GM23248 (cell line): ENCODE results near the gene DIAPH3. TPM values are rescaled to one million over a fixed set of nuclear protein-coding genes. Genes with fewer than 3 reads are reported as not detected.

Source experiments
- DNase-seq: peaks from one replicate; pipeline ENCODE4 v3.0.0-alpha.2; 2015
- H2AFZ ChIP-seq: fragments of 200-600 bp; sonication (generic); 2 replicates; pipeline ENCODE4 v1.6.1; 2016; ENCODE audit warnings: antibody characterized with exemption
- H3F3A ChIP-seq: fragments of 200-600 bp; sonication (generic); 2 replicates; pipeline ENCODE4 v1.6.1; 2016; ENCODE audit warnings: mild to moderate bottlenecking, antibody characterized with exemption, mixed run types; ENCODE audit not compliant: insufficient read depth
- H3K27ac ChIP-seq: fragments of 200-600 bp; sonication (generic); 2 replicates; pipeline ENCODE4 v1.5.1; 2016; ENCODE audit warnings: mild to moderate bottlenecking
- H3K27me3 ChIP-seq: fragments of 200-600 bp; sonication (generic); replicated peaks from 2 replicates; pipeline ENCODE4 v1.6.1; 2016; ENCODE audit warnings: mild to moderate bottlenecking; ENCODE audit not compliant: insufficient read depth
- H3K36me3 ChIP-seq: fragments of 200-600 bp; sonication (generic); 2 replicates; pipeline ENCODE4 v1.6.1; 2016; ENCODE audit warnings: low read depth, mild to moderate bottlenecking
- H3K4me1 ChIP-seq: fragments of 200-600 bp; sonication (generic); 2 replicates; pipeline ENCODE4 v1.6.1; 2016; ENCODE audit warnings: mild to moderate bottlenecking; ENCODE audit not compliant: insufficient read depth
- H3K4me2 ChIP-seq: fragments of 200-600 bp; sonication (generic); one replicate; pipeline ENCODE4 v1.6.1; 2016; ENCODE audit warnings: mild to moderate bottlenecking; ENCODE audit not compliant: unreplicated experiment
- H3K4me3 ChIP-seq: fragments of 200-600 bp; sonication (generic); 2 replicates; pipeline ENCODE4 v1.5.1; 2016; ENCODE audit warnings: mild to moderate bottlenecking
- H3K79me2 ChIP-seq: fragments of 200-600 bp; sonication (generic); 2 replicates; pipeline ENCODE4 v1.6.1; 2016; ENCODE audit warnings: mild to moderate bottlenecking; ENCODE audit not compliant: insufficient read depth
- H3K9ac ChIP-seq: fragments of 200-600 bp; sonication (generic); 2 replicates; pipeline ENCODE4 v1.6.1; 2016; ENCODE audit warnings: mild to moderate bottlenecking
- H3K9me2 ChIP-seq: fragments of 200-600 bp; sonication (generic); 2 replicates; pipeline ENCODE4 v1.6.1; 2016; ENCODE audit warnings: mixed run types, mild to moderate bottlenecking, moderate library complexity; ENCODE audit not compliant: insufficient read depth
- H3K9me3 ChIP-seq: fragments of 200-600 bp; sonication (generic); one replicate; pipeline ENCODE4 v1.6.1; 2017; ENCODE audit warnings: low read depth
- H4K20me1 ChIP-seq: fragments of 200-600 bp; sonication (generic); 2 replicates; pipeline ENCODE4 v1.6.0; 2016; ENCODE audit not compliant: insufficient read depth
- EZH2 ChIP-seq: fragments of 200-600 bp; sonication (generic); IDR thresholded peaks from 2 replicates; pipeline ENCODE4 v1.6.1; 2018; ENCODE audit warnings: antibody characterized with exemption, mild to moderate bottlenecking; ENCODE audit not compliant: insufficient read depth, poor library complexity, severe bottlenecking
- EZH2phosphoT487 ChIP-seq: fragments of 200-600 bp; sonication (generic); IDR thresholded peaks from 2 replicates; pipeline ENCODE4 v1.6.1; 2018; ENCODE audit warnings: antibody characterized with exemption, moderate library complexity, mild to moderate bottlenecking, low read depth; ENCODE audit not compliant: insufficient read depth
- whole genome bisulfite sequencing, 2 experiments: methylation state at CpG; one replicate each; pipeline ENCODE4 v1.1.6; 2015 to 2017; ENCODE audit warnings: low lambda C conversion rate in 2 of 2, low coverage in 1 of 2; ENCODE audit errors: missing lambda C conversion rate in 2 of 2; 5-methylcytosine and 5-hydroxymethylcytosine counted together
- in situ Hi-C: fragments of 300-500 bp; cut with MboI; formaldehyde crosslinking; loops from 2 replicates; pipeline ENCODE4 v1.15.0; 2020
- polyA plus RNA-seq: library from polyadenylated mRNA; unstranded; fragments of >200 nt; fragmentation: Nextera tagmentation; extraction: Ambion mirVana; gene quantifications from 2 replicates; pipeline ENCODE4 v1.2.1, GENCODE V29; 2016
- total RNA-seq: library from RNA; depleted of rRNA; stranded (reverse); fragments of >200 nt; shearing (Covaris generic); gene quantifications from 2 replicates; pipeline ENCODE4 v1.2.3, GENCODE V29; 2014

DIAPH3 gene
- total and polyA plus RNA-seq, 2 experiments from 2014 or later: 12.1 to 18.1 TPM

DNA sequence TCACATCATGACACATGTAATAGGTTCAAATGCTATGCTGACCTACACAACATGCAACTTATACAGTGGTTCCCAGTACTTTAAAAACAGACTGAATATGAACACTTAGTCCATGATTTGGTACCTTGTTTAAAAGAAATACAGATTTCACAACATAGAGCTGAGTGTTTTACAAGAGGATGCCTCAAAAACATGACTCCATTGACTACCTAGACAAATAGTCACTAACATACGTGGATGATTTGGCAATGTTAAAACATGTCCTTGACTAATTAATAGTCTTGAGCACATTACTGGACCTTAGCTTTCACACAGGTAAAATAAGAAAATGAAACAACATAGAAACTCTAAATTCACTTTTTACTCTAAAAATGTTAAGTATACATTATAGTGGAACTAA is 300.1 kb downstream of the DIAPH3 start:
- Histone ChIP-seq H3K9me2 (no peaks in the 10 kb centered on the region), H3K4me3 (no peak overlapping the region), H4K20me1 (no peaks in the 10 kb centered on the region), H3K9me3 (no peaks in the 10 kb centered on the region), H3F3A (no peaks in the 10 kb centered on the region), H2AFZ (no peak overlapping the region), H3K4me1 (0 out of 2 replicates have a peak, but pooled peaks cover 3% of the 10 kb centered on the region), H3K79me2 (no peaks in the 10 kb centered on the region), H3K27me3 (no peaks in the 10 kb centered on the region), H3K36me3 (no peaks in the 10 kb centered on the region), H3K4me2 (no peak overlapping the region), H3K9ac (no peak overlapping the region), H3K27ac (no peak overlapping the region)
- in situ Hi-C loops: no loop called here
- no peak for TF ChIP-seq EZH2phosphoT487
- no peak for DNase-seq
- WGBS, 2 experiments: 91 to 97% methylated on average over 1 of the region's 1 CpG

DNA sequence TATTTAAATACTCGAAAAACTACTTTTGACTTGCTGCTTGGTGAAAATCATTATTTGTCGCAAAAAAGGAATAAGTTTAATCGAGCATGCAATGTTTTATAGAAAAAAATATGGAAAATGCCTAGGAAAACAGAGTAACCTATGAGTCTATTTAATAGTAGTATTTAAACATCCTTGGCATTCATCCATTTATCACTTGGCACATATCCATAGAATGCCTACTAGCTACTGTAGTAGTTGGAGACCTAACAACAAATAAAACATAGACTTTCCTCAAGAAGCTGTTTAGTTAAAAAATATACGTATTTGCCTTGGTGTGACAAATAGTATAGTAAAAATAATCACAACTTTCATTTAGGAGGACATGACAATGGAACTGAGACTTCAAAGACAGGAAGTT is 302.1 kb downstream of the DIAPH3 start:
- Histone ChIP-seq H3K27ac (no peak overlapping the region), H3F3A (no peaks in the 10 kb centered on the region), H3K4me2 (no peak overlapping the region), H3K9me2 (no peaks in the 10 kb centered on the region), H3K36me3 (no peaks in the 10 kb centered on the region), H3K4me1 (0 out of 2 replicates have a peak, but pooled peaks cover 3% of the 10 kb centered on the region), H3K79me2 (no peaks in the 10 kb centered on the region), H3K27me3 (no peaks in the 10 kb centered on the region), H4K20me1 (no peaks in the 10 kb centered on the region), H3K9ac (no peak overlapping the region), H2AFZ (no peak overlapping the region), H3K4me3 (no peak overlapping the region), H3K9me3 (no peaks in the 10 kb centered on the region)
- 96 to 98% methylated on average over 4 of the region's 4 CpGs for WGBS, 2 experiments
- TF ChIP-seq EZH2phosphoT487: no peak
- TF ChIP-seq EZH2: no peak
- no peak for DNase-seq
- in situ Hi-C loops: no loop called here

GRCh38 chr13:59856281-59856810 is 307.4 kb downstream of the DIAPH3 start:
- Histone ChIP-seq H2AFZ (no peak overlapping the region), H3K4me1 (no peaks in the 10 kb centered on the region), H3K9ac (no peak overlapping the region), H3K27ac (no peak overlapping the region), H3K4me3 (no peak overlapping the region), H3F3A (no peaks in the 10 kb centered on the region), H4K20me1 (no peaks in the 10 kb centered on the region), H3K36me3 (no peaks in the 10 kb centered on the region), H3K9me3 (no peaks in the 10 kb centered on the region), H3K79me2 (no peaks in the 10 kb centered on the region), H3K4me2 (no peak overlapping the region), H3K27me3 (no peaks in the 10 kb centered on the region), H3K9me2 (no peaks in the 10 kb centered on the region)
- DNase-seq: no peak
- TF ChIP-seq EZH2 (no peak), EZH2phosphoT487 (no peak)
- in situ Hi-C loops: no loop called here

DNA sequence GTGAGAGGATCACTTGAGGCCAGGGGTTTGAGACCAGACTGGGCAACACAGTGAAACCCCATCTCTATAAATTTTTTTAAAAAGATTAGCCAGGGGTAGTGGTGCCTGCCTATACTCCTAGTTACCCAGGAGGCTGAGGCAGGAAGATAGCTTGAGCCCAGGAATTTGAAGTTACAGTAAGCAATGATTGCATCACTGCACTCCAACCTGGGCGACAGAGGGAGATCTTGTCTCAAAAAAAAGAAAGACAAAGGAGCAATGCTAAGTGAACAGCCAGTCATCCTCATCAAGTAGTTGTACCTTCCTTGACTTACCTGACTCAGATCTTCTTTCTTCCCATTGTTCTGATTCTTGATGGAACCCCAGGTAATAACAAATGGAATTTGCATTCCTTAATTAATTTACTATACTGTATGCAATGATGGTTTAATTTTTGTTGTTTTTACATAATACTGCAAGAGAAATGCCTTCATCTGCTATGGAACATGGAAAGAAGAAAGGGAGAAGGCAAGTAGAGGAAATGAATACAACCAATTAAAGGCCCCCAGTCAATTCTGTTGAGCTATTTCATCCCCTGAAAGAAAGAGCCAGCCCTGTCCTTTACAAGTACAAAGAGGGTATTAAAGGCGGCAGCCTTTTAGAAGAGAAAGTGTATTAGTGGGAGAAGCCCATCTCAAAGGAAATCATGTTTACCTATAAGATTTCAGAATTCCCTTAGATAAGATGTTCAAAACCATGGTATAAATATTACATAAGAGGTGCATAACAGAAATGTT is 316.7 kb downstream of the DIAPH3 start:
- Histone ChIP-seq H3K9ac (no peak overlapping the region), H3K4me2 (no peak overlapping the region), H3K27ac (no peak overlapping the region), H3K9me2 (no peaks in the 10 kb centered on the region), H4K20me1 (no peaks in the 10 kb centered on the region), H3K36me3 (no peaks in the 10 kb centered on the region), H3K4me1 (no peaks in the 10 kb centered on the region), H3K27me3 (no peaks in the 10 kb centered on the region), H3K79me2 (no peaks in the 10 kb centered on the region), H3K9me3 (no peaks in the 10 kb centered on the region), H3K4me3 (no peak overlapping the region), H2AFZ (no peak overlapping the region), H3F3A (no peaks in the 10 kb centered on the region)
- TF ChIP-seq EZH2phosphoT487 (no peak), EZH2 (no peak)
- DNase-seq: no peak
- in situ Hi-C loops: no loop called here
- WGBS, 2 experiments: 75 to 93% methylated on average over 2 of the region's 2 CpGs

- Histone ChIP-seq H3K36me3 (no peaks in the 10 kb centered on the region), H3K9me2 (no peaks in the 10 kb centered on the region), H3K4me2 (no peak overlapping the region), H3K27me3 (no peaks in the 10 kb centered on the region), H3K9me3 (no peaks in the 10 kb centered on the region), H3F3A (no peaks in the 10 kb centered on the region), H3K9ac (no peak overlapping the region), H3K4me3 (no peak overlapping the region), H3K27ac (no peak overlapping the region), H2AFZ (no peak overlapping the region), H4K20me1 (no peaks in the 10 kb centered on the region), H3K79me2 (no peaks in the 10 kb centered on the region), H3K4me1 (no peaks in the 10 kb centered on the region)
- in situ Hi-C loops: no loop called here
- WGBS, 2 experiments: 91 to 96% methylated on average over 3 of the region's 3 CpGs
- no peak for TF ChIP-seq EZH2phosphoT487
- TF ChIP-seq EZH2: no peak
- no peak for DNase-seq
Observed at GRCh38 chr13:59843040-59843439, 320.7 kb downstream of the DIAPH3 start.
